K562 (cell line): ENCODE results near the gene NME9.

Experiments used
- ATF1 ChIP-seq, 2 experiments: fragments of 450-650 bp in 1 of 2; IDR thresholded peaks; 2 replicates each; pipeline ENCODE4 v1.6.1; 2016; ENCODE audit warnings: missing compliant biosample characterization in 1 of 2, missing genetic modification characterization in 1 of 2
- CBX2 ChIP-seq: fragments of 200-600 bp; sonication (generic); IDR thresholded peaks from one replicate; pipeline ENCODE4 v1.6.1; 2012; ENCODE audit warnings: mild to moderate bottlenecking, low read length, inconsistent platforms; ENCODE audit not compliant: insufficient read depth, poor library complexity, severe bottlenecking
- CHD4 ChIP-seq: fragments of 200-600 bp; sonication (generic); IDR thresholded peaks from 3 replicates; pipeline ENCODE4 v1.6.1; 2012; ENCODE audit warnings: low read depth, mild to moderate bottlenecking, mixed read lengths, low read length, inconsistent platforms; ENCODE audit not compliant: insufficient read depth, insufficient replicate concordance, poor library complexity, severe bottlenecking
- ESRRB ChIP-seq: fragments of 250-450 bp; sonication (Bioruptor Pico); IDR thresholded peaks from 2 replicates; pipeline ENCODE4 v1.5.0; 2020; ENCODE audit warnings: mild to moderate bottlenecking, moderate library complexity, borderline replicate concordance
- EZH2 ChIP-seq: IDR thresholded peaks from 2 replicates; pipeline ENCODE4 v1.6.1; 2012; ENCODE audit warnings: low read depth, mild to moderate bottlenecking, inconsistent platforms, low read length, borderline replicate concordance
- HNRNPL ChIP-seq: fragments of 200-400 bp; formaldehyde crosslinking; IDR thresholded peaks from 2 replicates; pipeline ENCODE4 v1.6.1; 2017; ENCODE audit warnings: low read depth, mild to moderate bottlenecking, low read length
- JUND ChIP-seq, 2 experiments: IDR thresholded peaks; 2 replicates in 1 of 2; 3 replicates in 1 of 2; pipeline ENCODE4 v1.6.1; 2011; ENCODE audit warnings: borderline replicate concordance in 2 of 2, low read depth in 2 of 2, low read length in 2 of 2, improper control_type of control experiment in 1 of 2, missing biosample characterization in 1 of 2, missing genetic modification characterization in 1 of 2, missing genetic modification reagents in 1 of 2
- NFXL1 ChIP-seq: fragments of 450-650 bp; formaldehyde crosslinking; IDR thresholded peaks from 2 replicates; pipeline ENCODE4 v1.4.0; 2021; ENCODE audit warnings: mild to moderate bottlenecking
- POLR2AphosphoS2 ChIP-seq: IDR thresholded peaks from 2 replicates; pipeline ENCODE4 v1.6.1; 2012; ENCODE audit warnings: low read length, improper control_type of control experiment
- PPARD ChIP-seq: fragments of 250-450 bp; sonication (Bioruptor Pico); IDR thresholded peaks from 2 replicates; pipeline ENCODE4 v1.8.0; 2022; ENCODE audit warnings: inconsistent platforms, mild to moderate bottlenecking, moderate library complexity
- ZNF12 ChIP-seq: sonication (generic); formaldehyde crosslinking; IDR thresholded peaks from 2 replicates; pipeline ENCODE4 v1.4.0; 2020; ENCODE audit warnings: mild to moderate bottlenecking, missing genetic modification reagents
- ZNF561 ChIP-seq: fragments of 450-650 bp; formaldehyde crosslinking; conservative IDR thresholded peaks from 2 replicates; pipeline ENCODE4 v1.4.0; 2020; ENCODE audit warnings: mild to moderate bottlenecking, moderate library complexity
- TF ChIP-seq, protein P1 (sequence below), 2 experiments: fragments of 450-650 bp in 1 of 2; sonication (generic) in 1 of 2; formaldehyde crosslinking in 1 of 2; IDR thresholded peaks; 2 replicates each; pipeline versions ENCODE4 v1.7.1 to v1.9.0; 2016 to 2022; ENCODE audit warnings: inconsistent platforms in 1 of 2, mild to moderate bottlenecking in 1 of 2, missing genetic modification reagents in 1 of 2

- TF ChIP-seq ZNF561 (no peak), ESRRB (CRISPR knock-in tag) (no peak), NFXL1 (CRISPR knock-in tag) (no peak), POLR2AphosphoS2 (no peak), ATF1 (CRISPR knock-in tag; IDR thresholded peaks at IDR 0.05) (no peak), ATF1 (tag; IDR thresholded peaks at IDR 0.05) (no peak), EZH2 (no peak), CHD4 (no peak), JUND (IDR thresholded peaks at IDR 0.05; ENCODE audit: borderline replicate concordance, low read depth, low read length) (no peak), JUND (tag; IDR thresholded peaks at IDR 0.05; ENCODE audit: borderline replicate concordance, low read depth, low read length) (no peak), HNRNPL (no peak), ZNF12 (CRISPR knock-in tag) (no peak), PPARD (CRISPR knock-in tag) (no peak), CBX2 (no peak)
- TF ChIP-seq, protein P1, sequence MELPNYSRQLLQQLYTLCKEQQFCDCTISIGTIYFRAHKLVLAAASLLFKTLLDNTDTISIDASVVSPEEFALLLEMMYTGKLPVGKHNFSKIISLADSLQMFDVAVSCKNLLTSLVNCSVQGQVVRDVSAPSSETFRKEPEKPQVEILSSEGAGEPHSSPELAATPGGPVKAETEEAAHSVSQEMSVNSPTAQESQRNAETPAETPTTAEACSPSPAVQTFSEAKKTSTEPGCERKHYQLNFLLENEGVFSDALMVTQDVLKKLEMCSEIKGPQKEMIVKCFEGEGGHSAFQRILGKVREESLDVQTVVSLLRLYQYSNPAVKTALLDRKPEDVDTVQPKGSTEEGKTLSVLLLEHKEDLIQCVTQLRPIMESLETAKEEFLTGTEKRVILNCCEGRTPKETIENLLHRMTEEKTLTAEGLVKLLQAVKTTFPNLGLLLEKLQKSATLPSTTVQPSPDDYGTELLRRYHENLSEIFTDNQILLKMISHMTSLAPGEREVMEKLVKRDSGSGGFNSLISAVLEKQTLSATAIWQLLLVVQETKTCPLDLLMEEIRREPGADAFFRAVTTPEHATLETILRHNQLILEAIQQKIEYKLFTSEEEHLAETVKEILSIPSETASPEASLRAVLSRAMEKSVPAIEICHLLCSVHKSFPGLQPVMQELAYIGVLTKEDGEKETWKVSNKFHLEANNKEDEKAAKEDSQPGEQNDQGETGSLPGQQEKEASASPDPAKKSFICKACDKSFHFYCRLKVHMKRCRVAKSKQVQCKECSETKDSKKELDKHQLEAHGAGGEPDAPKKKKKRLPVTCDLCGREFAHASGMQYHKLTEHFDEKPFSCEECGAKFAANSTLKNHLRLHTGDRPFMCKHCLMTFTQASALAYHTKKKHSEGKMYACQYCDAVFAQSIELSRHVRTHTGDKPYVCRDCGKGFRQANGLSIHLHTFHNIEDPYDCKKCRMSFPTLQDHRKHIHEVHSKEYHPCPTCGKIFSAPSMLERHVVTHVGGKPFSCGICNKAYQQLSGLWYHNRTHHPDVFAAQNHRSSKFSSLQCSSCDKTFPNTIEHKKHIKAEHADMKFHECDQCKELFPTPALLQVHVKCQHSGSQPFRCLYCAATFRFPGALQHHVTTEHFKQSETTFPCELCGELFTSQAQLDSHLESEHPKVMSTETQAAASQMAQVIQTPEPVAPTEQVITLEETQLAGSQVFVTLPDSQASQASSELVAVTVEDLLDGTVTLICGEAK (IDR thresholded peaks at IDR 0.05), result no peak
- TF ChIP-seq, protein P1 (CRISPR knock-in tag; IDR thresholded peaks at IDR 0.05), result no peak
Measured at GRCh38 chr3:138259126-138259525, 70.5 kb downstream of the NME9 start.
